ENCODE measurements around the gene NEMP2. TPM values are rescaled to one million over a fixed set of nuclear protein-coding genes. Genes with fewer than 3 reads are reported as not detected.

Gene NEMP2
- total and polyA plus RNA-seq, 2 donors from 2014 or later, result 2.3 to 5.2 TPM

DNA sequence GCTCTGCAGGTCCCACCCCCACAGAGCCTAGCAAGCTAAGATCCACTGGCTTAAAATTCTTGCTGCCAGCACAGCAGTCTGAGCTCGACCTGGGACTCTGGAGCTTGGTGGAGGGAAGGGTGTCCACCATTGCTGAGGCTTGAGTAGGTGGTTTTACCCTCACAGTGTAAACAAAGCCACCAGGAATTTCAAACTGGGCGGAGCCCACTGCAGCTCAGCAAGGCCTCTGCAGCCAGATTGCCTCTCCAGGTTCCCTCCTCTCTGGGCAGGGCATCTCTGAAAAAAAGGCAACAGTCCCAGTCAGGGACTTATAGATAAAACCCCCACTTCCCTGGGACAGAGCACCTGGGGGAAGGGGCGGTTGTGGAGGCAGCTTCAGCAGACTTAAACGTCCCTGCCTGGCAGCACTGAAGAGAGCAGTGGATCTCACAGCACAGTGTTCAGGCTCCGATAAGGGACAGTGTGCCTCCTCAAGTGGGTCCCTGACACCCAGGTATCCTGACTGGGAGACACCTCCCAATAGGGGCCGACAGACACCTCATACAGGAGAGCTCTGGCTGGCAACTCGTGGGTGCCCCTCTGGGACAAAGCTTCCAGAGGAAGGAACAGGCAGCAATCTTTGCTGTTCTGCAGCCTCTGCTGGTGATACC, 20.0 kb upstream of the NEMP2 start:
- no peak for FAIRE-seq
- no peak overlapping the region for H3K4me3 ChIP-seq (ENCODE audit: low read length in 3 of 3)
- intact Hi-C loops (cut with DNase I), result no loop called here
- H3K27ac ChIP-seq (ENCODE audit: low read depth in 2 of 2, low read length in 2 of 2), result no peak overlapping the region
- H3K9me3 ChIP-seq (ENCODE audit: control insufficient read depth in 2 of 3, insufficient read depth in 1 of 3, low read length in 3 of 3), result no peaks in the 10 kb centered on the region
- no peaks in the 10 kb centered on the region for H3K4me1 ChIP-seq (ENCODE audit: control insufficient read depth in 2 of 3, insufficient read depth in 2 of 3, low read depth in 1 of 3, low read length in 3 of 3)
- no peaks in the 10 kb centered on the region for H3K27me3 ChIP-seq (ENCODE audit: control insufficient read depth, insufficient read depth, low read length)
- H3K36me3 ChIP-seq (ENCODE audit: control insufficient read depth in 2 of 3, insufficient read depth in 3 of 3, low read length in 3 of 3), result no peaks in the 10 kb centered on the region
- no peak overlapping the region for H3K9ac ChIP-seq (ENCODE audit: low read length in 3 of 3)
- no peak for DNase-seq
- TF ChIP-seq, protein P1, sequence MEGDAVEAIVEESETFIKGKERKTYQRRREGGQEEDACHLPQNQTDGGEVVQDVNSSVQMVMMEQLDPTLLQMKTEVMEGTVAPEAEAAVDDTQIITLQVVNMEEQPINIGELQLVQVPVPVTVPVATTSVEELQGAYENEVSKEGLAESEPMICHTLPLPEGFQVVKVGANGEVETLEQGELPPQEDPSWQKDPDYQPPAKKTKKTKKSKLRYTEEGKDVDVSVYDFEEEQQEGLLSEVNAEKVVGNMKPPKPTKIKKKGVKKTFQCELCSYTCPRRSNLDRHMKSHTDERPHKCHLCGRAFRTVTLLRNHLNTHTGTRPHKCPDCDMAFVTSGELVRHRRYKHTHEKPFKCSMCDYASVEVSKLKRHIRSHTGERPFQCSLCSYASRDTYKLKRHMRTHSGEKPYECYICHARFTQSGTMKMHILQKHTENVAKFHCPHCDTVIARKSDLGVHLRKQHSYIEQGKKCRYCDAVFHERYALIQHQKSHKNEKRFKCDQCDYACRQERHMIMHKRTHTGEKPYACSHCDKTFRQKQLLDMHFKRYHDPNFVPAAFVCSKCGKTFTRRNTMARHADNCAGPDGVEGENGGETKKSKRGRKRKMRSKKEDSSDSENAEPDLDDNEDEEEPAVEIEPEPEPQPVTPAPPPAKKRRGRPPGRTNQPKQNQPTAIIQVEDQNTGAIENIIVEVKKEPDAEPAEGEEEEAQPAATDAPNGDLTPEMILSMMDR (IDR thresholded peaks at IDR 0.05; ENCODE audit: borderline replicate concordance, extremely low read depth, insufficient read depth), result no peak

DNA sequence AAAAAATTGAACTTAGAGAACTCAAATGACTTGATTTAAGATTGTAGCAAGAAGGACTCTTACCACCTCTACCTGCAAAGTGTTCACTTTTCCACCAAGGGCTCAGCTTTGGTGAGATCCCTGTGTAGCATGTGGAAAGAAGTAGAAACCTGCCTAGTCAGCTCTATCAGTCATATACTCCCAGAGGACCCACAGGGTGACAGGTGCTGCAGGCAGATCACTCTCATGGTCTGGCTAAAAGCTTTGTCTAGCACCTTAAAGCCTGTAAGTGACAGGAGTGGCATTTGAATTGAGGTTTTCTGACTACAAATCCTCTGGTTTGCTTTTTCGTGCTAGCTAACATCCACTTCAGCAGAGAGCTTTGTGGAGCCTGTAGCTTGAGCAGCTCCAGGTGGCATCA, 18.7 kb upstream of the NEMP2 start:
- no peaks in the 10 kb centered on the region for H3K36me3 ChIP-seq (ENCODE audit: control insufficient read depth in 2 of 3, insufficient read depth in 3 of 3, low read length in 3 of 3)
- FAIRE-seq (no peak), DNase-seq (no peak)
- H3K4me3 ChIP-seq (ENCODE audit: low read length in 3 of 3), result no peak overlapping the region
- no peaks in the 10 kb centered on the region for H3K4me1 ChIP-seq (ENCODE audit: control insufficient read depth in 2 of 3, insufficient read depth in 2 of 3, low read depth in 1 of 3, low read length in 3 of 3)
- no peak overlapping the region for H3K27ac ChIP-seq (ENCODE audit: low read depth in 2 of 2, low read length in 2 of 2)
- intact Hi-C loops (cut with DNase I), result no loop called here
- H3K9me3 ChIP-seq (ENCODE audit: control insufficient read depth in 2 of 3, insufficient read depth in 1 of 3, low read length in 3 of 3), result no peaks in the 10 kb centered on the region
- TF ChIP-seq, protein P1 (IDR thresholded peaks at IDR 0.05; ENCODE audit: borderline replicate concordance, extremely low read depth, insufficient read depth), result no peak
- no peaks in the 10 kb centered on the region for H3K27me3 ChIP-seq (ENCODE audit: control insufficient read depth, insufficient read depth, low read length)
- no peak overlapping the region for H3K9ac ChIP-seq (ENCODE audit: low read length in 3 of 3)

DNA sequence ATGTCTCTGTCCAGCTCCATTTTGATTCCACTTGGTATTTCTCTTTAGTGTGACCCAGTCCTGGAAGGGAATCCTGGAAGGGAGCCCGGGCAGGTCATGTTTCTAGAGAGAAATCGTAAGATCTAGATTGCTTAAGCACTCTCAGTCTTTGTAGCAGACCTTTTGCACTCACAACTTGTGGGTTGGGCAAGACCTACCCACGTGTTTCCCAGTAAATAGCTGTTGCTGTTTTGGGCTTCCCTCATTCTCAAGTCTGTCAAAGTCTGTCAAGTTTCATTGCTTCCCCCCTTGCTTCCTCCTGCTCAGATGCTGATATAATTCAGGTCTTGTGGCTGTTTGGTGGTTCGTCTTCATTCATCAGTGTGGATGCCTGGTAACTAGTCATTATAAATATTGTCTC, 17.4 kb upstream of the NEMP2 start:
- Histone ChIP-seq H3K36me3 (ENCODE audit: control insufficient read depth in 2 of 3, insufficient read depth in 3 of 3, low read length in 3 of 3) (no peaks in the 10 kb centered on the region), H3K9ac (ENCODE audit: low read length in 3 of 3) (no peak overlapping the region), H3K9me3 (ENCODE audit: control insufficient read depth in 2 of 3, insufficient read depth in 1 of 3, low read length in 3 of 3) (no peaks in the 10 kb centered on the region), H3K27ac (ENCODE audit: low read depth in 2 of 2, low read length in 2 of 2) (no peak overlapping the region), H3K27me3 (ENCODE audit: control insufficient read depth, insufficient read depth, low read length) (no peaks in the 10 kb centered on the region), H3K4me3 (ENCODE audit: low read length in 3 of 3) (no peak overlapping the region), H3K4me1 (ENCODE audit: control insufficient read depth in 2 of 3, insufficient read depth in 2 of 3, low read depth in 1 of 3, low read length in 3 of 3) (no peaks in the 10 kb centered on the region)
- FAIRE-seq (no peak), DNase-seq (no peak)
- TF ChIP-seq, protein P1 (IDR thresholded peaks at IDR 0.05; ENCODE audit: borderline replicate concordance, extremely low read depth, insufficient read depth), result no peak
- intact Hi-C loops (cut with DNase I), result no loop called here

DNA sequence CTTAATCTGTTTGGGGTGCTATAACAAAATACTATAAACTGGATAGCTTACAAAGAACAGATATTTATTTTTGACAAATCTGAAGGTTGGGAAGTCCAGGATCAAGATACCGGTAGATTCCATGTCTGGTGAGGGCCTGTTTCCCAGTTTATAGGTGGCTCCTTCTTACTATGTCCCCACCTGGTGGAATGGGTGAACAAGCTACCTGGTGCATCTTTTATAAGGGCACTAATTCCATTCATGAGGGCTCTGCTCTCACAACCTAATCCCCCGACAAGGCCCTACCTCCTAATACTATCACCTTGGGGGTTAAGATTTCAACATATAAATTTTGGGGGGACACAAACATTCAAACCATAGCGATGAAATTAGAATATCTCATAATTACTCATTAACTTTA, 15.6 kb upstream of the NEMP2 start:
- Histone ChIP-seq H3K4me1 (ENCODE audit: control insufficient read depth in 2 of 3, insufficient read depth in 2 of 3, low read depth in 1 of 3, low read length in 3 of 3) (peaks cover 0 to 4% (median 0%) of the 10 kb centered on the region in 3 donors), H3K4me3 (ENCODE audit: low read length in 3 of 3) (no peak overlapping the region), H3K36me3 (ENCODE audit: control insufficient read depth in 2 of 3, insufficient read depth in 3 of 3, low read length in 3 of 3) (no peaks in the 10 kb centered on the region), H3K27me3 (ENCODE audit: control insufficient read depth, insufficient read depth, low read length) (no peaks in the 10 kb centered on the region), H3K27ac (ENCODE audit: low read depth in 2 of 2, low read length in 2 of 2) (no peak overlapping the region), H3K9me3 (ENCODE audit: control insufficient read depth in 2 of 3, insufficient read depth in 1 of 3, low read length in 3 of 3) (no peaks in the 10 kb centered on the region), H3K9ac (ENCODE audit: low read length in 3 of 3) (no peak overlapping the region)
- no peak for DNase-seq
- TF ChIP-seq, protein P1 (IDR thresholded peaks at IDR 0.05; ENCODE audit: borderline replicate concordance, extremely low read depth, insufficient read depth), result no peak
- intact Hi-C loops (cut with DNase I), result no loop called here
- no peak for FAIRE-seq

Data from kidney (tissue), 14 donors.